Bone marrow (tissue), 2 donors: ENCODE results near the gene ZNF324.
"Not testable (repeated sequence)": the region's sequence is repeated elsewhere in the genome, so short reads cannot be mapped to it uniquely, and the experiment has no call there.

ENCODE experiments used
- DNase-seq, 2 donors: peaks; one replicate each; lab custom pipeline; 2025; lab: John Stamatoyannopoulos, UW

ZNF324 gene

GRCh38 chr19:58471736-58472135, 4.9 kb downstream of the ZNF324 start:
- DNase-seq = no peak

DNA sequence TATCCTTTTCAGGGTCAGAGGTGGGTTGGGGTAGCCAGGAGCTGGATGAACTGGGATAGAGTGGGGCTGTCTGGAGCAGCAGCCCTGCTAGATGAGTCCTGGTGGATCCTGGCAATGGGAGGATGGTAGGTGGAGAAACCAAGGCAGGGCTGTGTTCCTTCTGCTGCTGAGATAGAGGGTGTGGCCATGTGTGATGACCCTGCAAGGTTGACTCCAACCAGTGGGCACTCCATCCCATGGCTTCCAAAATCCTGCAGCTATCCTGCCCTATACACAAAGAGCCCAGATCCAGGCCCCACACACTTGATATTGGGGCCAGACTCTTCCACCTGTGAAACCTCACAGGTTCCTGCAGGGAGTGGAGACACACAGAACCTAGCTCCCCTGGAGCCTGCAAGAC, 6.9 kb downstream of the ZNF324 start:
- DNase-seq = no peak

GRCh38 chr19:58474291-58474996, 7.6 kb downstream of the ZNF324 start:
- no peak for DNase-seq

GRCh38 chr19:58474997-58475713, 8.3 kb downstream of the ZNF324 start:
- DNase-seq = no peak

DNA sequence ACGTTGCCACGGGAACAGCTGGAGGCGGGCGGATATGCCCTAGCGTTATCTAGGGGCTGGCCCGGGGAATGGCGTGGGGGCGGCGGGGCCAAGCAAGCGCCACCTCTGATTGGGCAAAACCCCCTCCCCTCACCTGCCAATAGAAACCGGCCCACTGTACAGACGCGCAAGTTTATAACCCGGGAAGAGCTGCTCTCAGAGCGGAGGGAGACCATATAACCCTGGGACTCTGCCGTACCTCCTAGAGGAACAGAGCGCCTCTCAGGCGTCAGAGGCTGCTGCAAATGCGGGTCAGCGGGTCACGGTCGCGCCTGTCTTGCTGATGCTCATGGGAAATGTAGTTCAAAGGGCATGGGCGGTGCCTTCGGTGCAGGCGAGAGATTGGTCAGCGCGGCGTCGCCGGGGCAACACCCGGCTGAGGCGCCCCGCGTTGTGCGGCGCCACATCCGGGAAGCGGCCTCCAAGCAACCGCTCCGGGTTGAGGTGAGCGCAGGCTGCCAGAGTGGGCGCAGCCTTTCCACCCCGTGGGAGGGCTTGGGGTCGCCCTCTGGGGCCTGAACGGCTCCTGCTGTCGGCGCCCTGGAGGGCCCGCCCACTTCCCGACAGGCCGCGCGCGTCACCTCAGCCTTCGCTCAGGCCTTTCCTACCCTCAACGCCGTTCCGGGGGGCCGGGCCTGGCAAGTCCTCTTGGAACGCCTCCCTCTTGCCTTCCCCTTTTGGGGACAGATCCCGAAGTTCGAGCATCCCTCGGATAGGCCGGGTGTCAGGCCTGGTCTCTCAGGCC, 9.0 kb downstream of the ZNF324 start, which contains the start of gene ZNF446:
Gene ZNF446 (plus strand): TSS at position 639 of the 784 bp plus-strand sequence. CDS start 867 bp downstream, outside the sequence.
- DNase-seq = peak; percentile 94

- DNase-seq = no peak
These were observed 9.7 kb downstream of the ZNF324 start for GRCh38 chr19:58476498-58477015.

DNA sequence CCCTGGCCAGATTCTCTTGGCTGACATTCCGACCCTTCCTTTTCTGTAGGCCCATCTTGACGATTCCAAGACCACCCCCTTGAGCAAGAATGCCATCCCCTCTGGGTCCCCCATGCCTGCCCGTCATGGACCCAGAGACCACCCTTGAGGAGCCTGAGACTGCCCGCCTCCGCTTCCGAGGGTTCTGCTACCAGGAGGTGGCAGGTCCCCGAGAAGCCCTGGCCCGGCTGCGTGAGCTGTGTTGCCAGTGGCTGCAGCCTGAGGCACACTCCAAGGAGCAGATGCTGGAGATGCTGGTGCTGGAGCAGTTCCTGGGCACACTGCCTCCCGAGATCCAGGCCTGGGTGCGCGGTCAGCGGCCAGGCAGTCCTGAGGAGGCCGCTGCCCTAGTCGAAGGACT, 10.2 kb downstream of the ZNF324 start:
- DNase-seq = no peak

GRCh38 chr19:58477871-58478270, 11.0 kb downstream of the ZNF324 start:
- DNase-seq = no peak

GRCh38 chr19:58479303-58479702, 12.4 kb downstream of the ZNF324 start:
- no peak for DNase-seq

DNA sequence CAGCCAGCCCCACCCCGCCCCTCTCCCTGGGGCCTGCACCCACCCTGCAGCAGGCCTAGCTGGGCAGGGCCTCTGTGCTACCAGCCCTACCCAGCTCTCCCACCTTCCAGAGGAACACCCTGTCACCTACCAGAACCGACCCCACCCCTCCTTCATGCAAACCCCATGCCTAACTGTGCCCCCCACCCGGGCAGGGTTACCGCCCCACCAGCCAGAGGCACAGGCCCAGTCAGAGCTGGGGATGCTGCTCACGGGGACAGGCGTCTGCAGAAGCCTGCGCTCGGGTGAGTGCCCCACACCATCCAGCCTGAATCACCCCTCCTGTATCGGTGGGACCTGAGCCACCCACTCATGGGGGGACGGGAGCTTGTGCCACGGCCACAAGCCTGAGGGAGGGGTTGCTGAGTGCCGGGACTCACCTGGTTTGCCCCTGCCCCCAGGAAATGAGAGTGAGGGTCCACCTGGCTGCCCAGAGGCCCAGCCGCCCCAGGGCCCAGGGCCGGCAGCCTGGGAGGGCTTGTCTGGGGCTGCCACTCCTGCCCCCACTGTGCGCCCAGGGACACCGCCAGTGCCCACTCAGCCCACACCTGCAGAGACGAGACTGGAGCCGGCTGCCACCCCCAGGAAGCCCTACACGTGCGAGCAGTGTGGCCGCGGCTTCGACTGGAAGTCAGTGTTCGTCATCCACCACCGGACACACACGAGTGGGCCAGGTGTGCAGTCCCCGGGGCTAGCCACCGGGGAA, 13.0 kb downstream of the ZNF324 start:
- no peak for DNase-seq

DNA sequence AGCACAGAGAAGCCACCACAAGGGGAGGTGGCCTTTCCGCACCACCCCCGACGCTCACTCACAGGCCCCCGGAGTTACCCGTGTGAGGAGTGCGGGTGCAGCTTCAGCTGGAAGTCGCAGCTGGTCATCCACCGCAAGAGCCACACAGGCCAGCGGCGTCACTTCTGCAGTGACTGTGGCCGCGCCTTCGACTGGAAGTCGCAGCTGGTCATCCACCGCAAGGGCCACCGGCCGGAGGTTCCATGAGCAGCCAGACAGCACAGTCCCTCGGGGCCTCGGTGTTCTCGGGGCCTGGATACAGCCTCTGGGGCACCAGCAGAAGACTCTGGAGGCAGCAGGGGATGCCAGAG, 13.6 kb downstream of the ZNF324 start:
- no peak for DNase-seq

- DNase-seq = no peak
These were observed 14.0 kb downstream of the ZNF324 start for GRCh38 chr19:58480831-58481230.

DNA sequence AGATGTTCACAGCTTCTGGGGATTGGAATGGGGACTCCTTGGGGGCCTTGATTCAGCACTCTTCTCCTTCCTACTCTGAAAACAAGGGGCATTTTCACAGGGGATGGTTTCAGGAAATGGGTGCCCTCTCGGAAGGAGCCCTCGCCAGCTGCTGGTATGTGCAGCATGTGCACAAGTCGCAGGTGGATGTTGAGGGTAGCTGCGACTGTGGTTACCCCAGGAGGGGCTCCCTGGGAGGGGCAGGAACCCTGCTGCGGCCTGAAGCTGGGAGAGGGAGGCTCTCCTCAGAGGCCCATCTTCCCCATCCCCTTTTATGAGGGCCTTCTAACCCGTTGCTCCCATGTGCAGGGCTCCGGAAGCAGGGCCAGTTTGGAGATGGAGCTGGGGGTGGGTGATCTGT, 15.5 kb downstream of the ZNF324 start:
- DNase-seq = no peak

DNA sequence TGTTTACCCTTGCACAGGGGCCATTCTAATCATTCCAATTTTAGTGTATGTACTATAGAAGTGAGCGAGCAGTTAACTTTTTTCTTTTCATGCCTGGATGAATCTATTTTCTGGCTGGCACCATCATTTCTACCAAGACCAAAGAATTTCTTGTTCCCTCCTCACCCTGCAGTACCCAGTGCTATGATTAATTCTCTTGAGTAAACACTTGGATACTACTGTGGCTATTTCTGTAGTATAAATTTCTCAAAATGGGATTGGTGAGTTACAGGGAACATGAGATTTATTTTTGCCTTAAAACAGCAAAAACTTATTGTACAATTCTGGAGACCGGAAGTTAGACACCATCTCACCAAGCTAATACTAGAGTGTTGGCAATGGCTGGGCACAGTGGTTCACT, 16.9 kb downstream of the ZNF324 start:
- no peak for DNase-seq

DNA sequence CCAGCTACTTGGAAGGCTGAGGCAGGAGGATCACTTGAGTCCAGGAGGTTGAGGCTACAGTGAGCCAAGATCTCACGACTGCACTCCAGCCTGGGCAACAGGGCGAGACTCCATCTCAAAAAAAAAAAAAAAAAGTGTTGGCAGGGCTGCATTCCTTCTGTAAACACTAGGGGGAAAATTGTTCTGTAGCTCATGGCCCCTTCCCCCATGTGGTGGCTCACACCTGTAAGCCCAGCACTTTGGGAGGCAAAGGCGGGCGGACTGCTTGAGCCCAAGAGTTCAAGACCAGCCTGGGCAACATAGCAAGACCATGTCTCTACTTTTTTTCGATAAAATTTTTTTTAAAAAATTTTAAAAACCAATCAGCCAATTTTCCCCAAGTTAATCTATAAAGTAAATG, 17.5 kb downstream of the ZNF324 start:
- not testable (repeated sequence) for DNase-seq

- no peak for DNase-seq
These were observed 24.5 kb downstream of the ZNF324 start for GRCh38 chr19:58491393-58491792.

DNA sequence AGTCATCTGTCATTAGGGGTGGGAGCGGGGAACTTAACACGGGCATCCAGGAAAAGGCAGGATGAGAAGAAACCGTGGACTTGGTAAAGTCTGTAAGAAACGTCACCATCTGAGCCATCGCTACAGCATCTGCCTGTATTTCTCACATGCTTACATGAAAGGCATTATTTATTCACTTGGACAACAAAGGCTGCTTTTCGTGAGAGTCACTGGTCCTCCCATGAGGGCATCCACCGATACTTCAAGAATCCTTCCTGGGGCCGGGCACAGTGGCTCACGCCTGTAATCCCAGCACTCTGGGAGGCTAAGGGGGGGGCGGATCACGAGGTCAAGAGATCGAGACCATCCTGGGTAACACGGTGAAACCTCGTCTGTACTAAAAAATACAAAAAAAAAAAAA, 25.4 kb downstream of the ZNF324 start:
- DNase-seq = no peak

GRCh38 chr19:58497634-58498170, 30.8 kb downstream of the ZNF324 start:
- DNase-seq = no peak

- no peak for DNase-seq
These were observed 31.6 kb downstream of the ZNF324 start for GRCh38 chr19:58498316-58499020.

GRCh38 chr19:58499021-58499927, 32.4 kb downstream of the ZNF324 start:
- peak; percentile 92 to 93 for DNase-seq
